Keratinocyte (primary cell): Measurements from ENCODE around the gene NCKAP1. TPM values are rescaled to one million over a fixed set of nuclear protein-coding genes. Genes with fewer than 3 reads are reported as not detected.

Experiments
- DNase-seq: peaks from one replicate; pipeline ENCODE4 v3.0.0-alpha.2; 2011; ENCODE audit warnings: low read depth, missing footprints, low spot score
- FAIRE-seq: peaks from 2 replicates; lab custom pipeline; 2011; peaks lifted over from hg19 to GRCh38; lab: Jason Lieb, UNC
- H2AFZ ChIP-seq: 2 replicates; pipeline ENCODE4 v1.6.0; 2012; ENCODE audit warnings: low read length, control low read depth, inconsistent platforms; ENCODE audit not compliant: control insufficient read depth
- H3K27ac ChIP-seq: 2 replicates; pipeline ENCODE4 v1.5.1; 2011; ENCODE audit warnings: low read length; ENCODE audit not compliant: control insufficient read depth, insufficient read depth
- H3K27me3 ChIP-seq: 3 replicates; pipeline ENCODE4 v1.6.0; 2011; ENCODE audit warnings: low read length; ENCODE audit not compliant: control insufficient read depth, insufficient read depth; ENCODE audit errors: extremely low read depth
- H3K36me3 ChIP-seq, 2 experiments: 2 replicates in 1 of 2; 3 replicates in 1 of 2; pipeline ENCODE4 v1.5.1; 2011; ENCODE audit warnings: low read length in 2 of 2, mild to moderate bottlenecking in 1 of 2; ENCODE audit not compliant: control insufficient read depth in 2 of 2, insufficient read depth in 2 of 2; ENCODE audit errors: extremely low read depth in 1 of 2
- H3K4me1 ChIP-seq: 3 replicates; pipeline ENCODE4 v1.5.1; 2011; ENCODE audit warnings: low read length; ENCODE audit not compliant: control insufficient read depth, insufficient read depth; ENCODE audit errors: extremely low read depth
- H3K4me2 ChIP-seq: 3 replicates; pipeline ENCODE4 v1.6.0; 2011; ENCODE audit warnings: low read depth, low read length; ENCODE audit not compliant: control insufficient read depth, insufficient read depth; ENCODE audit errors: extremely low read depth
- H3K4me3 ChIP-seq, 3 experiments: fragments of 200-600 bp in 1 of 3; sonication (generic) in 1 of 3; 2 replicates in 2 of 3; 3 replicates in 1 of 3; pipeline ENCODE4 v1.5.1; 2011 to 2016; ENCODE audit warnings: low read length in 3 of 3, mild to moderate bottlenecking in 3 of 3, control low read depth in 2 of 3, inconsistent platforms in 1 of 3, low read depth in 1 of 3, mixed read lengths in 1 of 3, mixed run types in 1 of 3, moderate library complexity in 1 of 3; ENCODE audit not compliant: control insufficient read depth in 2 of 3, insufficient read depth in 2 of 3; ENCODE audit errors: extremely low read depth in 1 of 3
- H3K79me2 ChIP-seq: 2 replicates; pipeline ENCODE4 v1.6.0; 2012; ENCODE audit warnings: low read length; ENCODE audit not compliant: control insufficient read depth, insufficient read depth
- H3K9ac ChIP-seq: 3 replicates; pipeline ENCODE4 v1.6.0; 2011; ENCODE audit warnings: low read length; ENCODE audit not compliant: control insufficient read depth, insufficient read depth; ENCODE audit errors: extremely low read depth
- H3K9me1 ChIP-seq: 3 replicates; pipeline ENCODE4 v1.6.0; 2011; ENCODE audit warnings: low read length; ENCODE audit not compliant: control insufficient read depth, insufficient read depth; ENCODE audit errors: extremely low read depth
- H3K9me3 ChIP-seq: 2 replicates; pipeline ENCODE4 v1.5.1; 2012; ENCODE audit warnings: low read depth, low read length; ENCODE audit not compliant: control insufficient read depth
- H4K20me1 ChIP-seq: 3 replicates; pipeline ENCODE4 v1.6.0; 2011; ENCODE audit warnings: low read length; ENCODE audit not compliant: control insufficient read depth, insufficient read depth; ENCODE audit errors: extremely low read depth
- EZH2 ChIP-seq: IDR thresholded peaks from one replicate; pipeline ENCODE4 v1.6.1; 2012; ENCODE audit warnings: inconsistent platforms, mild to moderate bottlenecking, low read length, moderate library complexity
- dilution Hi-C: fragments of 300-500 bp; cut with MboI; formaldehyde crosslinking; loops from one replicate; pipeline ENCODE4 v1.7.0; 2020; ENCODE audit warnings: low sequenced_read_pairs; ENCODE audit not compliant: extremely low pct_ligation_motif_present
- polyA plus RNA-seq, 5 experiments: library from polyadenylated mRNA; depleted of rRNA in 3 of 5; stranded (reverse) in 3 of 5; stranded (forward) in 1 of 5; unstranded in 1 of 5; fragments of >200 nt; gene quantifications; 1 replicate in 1 of 5; 2 replicates in 3 of 5; 3 replicates in 1 of 5; pipeline versions ENCODE4 v1.2.1 to v1.2.3, GENCODE V29; 2011 to 2012; ENCODE audit warnings: missing spikeins in 2 of 5, low read depth in 1 of 5, low replicate concordance in 1 of 5
- TF ChIP-seq, protein P1 (sequence below), 3 experiments: IDR thresholded peaks in 1 of 3; conservative IDR thresholded peaks in 1 of 3; optimal IDR thresholded peaks in 1 of 3; 2 replicates in 2 of 3; 3 replicates in 1 of 3; pipeline versions ENCODE3 to v1.5.1; 2011; ENCODE audit warnings: low read length in 3 of 3, mild to moderate bottlenecking in 3 of 3, moderate library complexity in 2 of 3, control low read depth in 1 of 3, inconsistent platforms in 1 of 3; ENCODE audit not compliant: insufficient read depth in 2 of 3; ENCODE audit errors: extremely low read depth in 1 of 3

The NCKAP1 gene
- polyA plus RNA-seq, 1 donor (not counting 4 experiments of a cell fraction or from before 2014, with no cell fraction given): 207 TPM

DNA sequence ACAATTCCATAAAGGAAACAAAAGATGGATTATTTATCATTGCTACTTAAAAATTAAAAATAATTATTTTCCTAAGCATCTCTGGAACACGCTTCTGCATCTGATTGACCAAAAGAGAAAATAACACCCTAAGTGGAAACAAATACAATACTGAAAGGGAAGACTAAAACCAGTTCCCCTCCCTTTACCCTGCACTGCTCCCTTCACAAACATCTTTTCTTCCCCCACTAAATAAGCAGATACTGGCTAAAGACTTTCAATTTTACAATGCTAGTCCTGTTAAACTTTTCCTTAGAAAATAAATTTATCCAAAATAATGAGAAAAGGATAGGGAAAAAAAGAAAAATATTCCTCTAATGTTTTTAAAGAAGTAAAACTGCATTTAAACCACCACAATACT, 4.3 kb downstream of the NCKAP1 start:
- Histone ChIP-seq H3K9ac (no peak overlapping the region), H2AFZ (no peak overlapping the region), H3K9me3 (no peaks in the 10 kb centered on the region), H3K36me3 (no peaks in the 10 kb centered on the region), H3K79me2 (peaks cover 89% of the 10 kb centered on the region), H3K4me1 (peaks cover 25% of the 10 kb centered on the region), H3K27me3 (no peaks in the 10 kb centered on the region), H3K9me1 (no peaks in the 10 kb centered on the region), H4K20me1 (peaks cover 22% of the 10 kb centered on the region), H3K27ac (no peak overlapping the region), H3K4me3 (no peak overlapping the region), H3K4me2 (no peak overlapping the region)
- FAIRE-seq (no peak), DNase-seq (no peak)
- dilution Hi-C loops: no loop called here
- no peak for TF ChIP-seq EZH2
- TF ChIP-seq, protein P1, sequence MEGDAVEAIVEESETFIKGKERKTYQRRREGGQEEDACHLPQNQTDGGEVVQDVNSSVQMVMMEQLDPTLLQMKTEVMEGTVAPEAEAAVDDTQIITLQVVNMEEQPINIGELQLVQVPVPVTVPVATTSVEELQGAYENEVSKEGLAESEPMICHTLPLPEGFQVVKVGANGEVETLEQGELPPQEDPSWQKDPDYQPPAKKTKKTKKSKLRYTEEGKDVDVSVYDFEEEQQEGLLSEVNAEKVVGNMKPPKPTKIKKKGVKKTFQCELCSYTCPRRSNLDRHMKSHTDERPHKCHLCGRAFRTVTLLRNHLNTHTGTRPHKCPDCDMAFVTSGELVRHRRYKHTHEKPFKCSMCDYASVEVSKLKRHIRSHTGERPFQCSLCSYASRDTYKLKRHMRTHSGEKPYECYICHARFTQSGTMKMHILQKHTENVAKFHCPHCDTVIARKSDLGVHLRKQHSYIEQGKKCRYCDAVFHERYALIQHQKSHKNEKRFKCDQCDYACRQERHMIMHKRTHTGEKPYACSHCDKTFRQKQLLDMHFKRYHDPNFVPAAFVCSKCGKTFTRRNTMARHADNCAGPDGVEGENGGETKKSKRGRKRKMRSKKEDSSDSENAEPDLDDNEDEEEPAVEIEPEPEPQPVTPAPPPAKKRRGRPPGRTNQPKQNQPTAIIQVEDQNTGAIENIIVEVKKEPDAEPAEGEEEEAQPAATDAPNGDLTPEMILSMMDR (optimal IDR thresholded peaks at IDR 0.05 in 1 of 3, IDR thresholded peaks at IDR 0.05 in 1 of 3, conservative IDR thresholded peaks at IDR 0.05 in 1 of 3; ENCODE audit: extremely low read depth in 1 of 3, insufficient read depth in 2 of 3, low read length in 3 of 3): no peak

DNA sequence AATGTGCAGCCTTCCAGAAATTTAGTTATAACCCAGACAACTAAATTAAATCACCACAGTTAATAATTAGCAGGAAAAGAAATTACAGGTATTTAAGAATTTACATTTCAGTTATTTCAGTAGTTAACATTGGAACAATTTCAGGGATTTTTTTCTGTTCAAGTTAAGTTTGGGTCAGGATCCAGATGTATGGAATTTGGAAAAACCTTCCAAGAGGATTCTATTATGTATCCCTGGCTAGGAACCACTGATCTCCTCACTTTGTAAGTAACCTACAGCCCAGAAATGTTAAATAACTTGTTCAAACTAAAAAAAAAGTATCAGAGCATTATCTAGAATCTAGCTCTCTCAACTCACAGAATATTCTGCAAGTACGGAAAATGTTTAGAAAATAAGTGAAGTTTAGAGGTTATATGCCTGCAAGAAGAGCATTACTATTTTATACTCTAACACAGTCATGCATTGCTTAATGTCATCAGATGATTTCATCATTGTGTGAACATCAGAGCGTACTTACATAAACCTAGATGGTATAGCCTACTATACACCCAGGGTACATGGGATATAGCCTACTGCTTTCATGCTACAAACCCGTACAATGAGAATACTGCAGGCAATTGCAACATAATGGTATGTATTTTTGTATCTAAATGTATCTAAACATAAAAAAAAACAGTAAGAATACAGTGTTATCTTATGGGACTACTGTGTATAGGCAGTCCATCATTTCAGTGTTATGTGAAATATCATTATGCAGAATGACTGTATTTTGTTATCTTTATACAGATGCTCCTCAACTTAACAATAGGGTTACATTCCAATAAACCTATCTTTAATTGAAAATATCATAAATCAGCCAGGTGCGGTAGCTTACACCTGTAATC, 6.1 kb downstream of the NCKAP1 start:
- H3K36me3 ChIP-seq: no peaks in the 10 kb centered on the region
- peak overlapping the region; percentile 20 for H3K4me2 ChIP-seq
- dilution Hi-C loops: no loop called here
- DNase-seq: no peak
- H3K9ac ChIP-seq: no peak overlapping the region
- TF ChIP-seq EZH2: no peak
- TF ChIP-seq, protein P1 (optimal IDR thresholded peaks at IDR 0.05 in 1 of 3, IDR thresholded peaks at IDR 0.05 in 1 of 3, conservative IDR thresholded peaks at IDR 0.05 in 1 of 3; ENCODE audit: extremely low read depth in 1 of 3, insufficient read depth in 2 of 3, low read length in 3 of 3): no peak
- peaks cover 23% of the 10 kb centered on the region for H3K4me1 ChIP-seq
- no peak overlapping the region for H3K4me3 ChIP-seq
- peaks cover 99% of the 10 kb centered on the region for H3K79me2 ChIP-seq
- no peak for FAIRE-seq
- no peaks in the 10 kb centered on the region for H3K9me1 ChIP-seq
- H3K9me3 ChIP-seq: no peaks in the 10 kb centered on the region
- H2AFZ ChIP-seq: no peak overlapping the region
- no peak overlapping the region for H3K27ac ChIP-seq
- peaks cover 22% of the 10 kb centered on the region for H4K20me1 ChIP-seq
- H3K27me3 ChIP-seq: no peaks in the 10 kb centered on the region
